H9 (cell line): ENCODE results near the gene TFB1M. TPM values are rescaled to one million over a fixed set of nuclear protein-coding genes. Genes with fewer than 3 reads are reported as not detected.

Experiments used
- DNase-seq: peaks from one replicate; pipeline ENCODE4 v3.0.0-alpha.2; 2017
- H2AFZ ChIP-seq: one replicate; pipeline ENCODE4 v1.6.1; 2013; ENCODE audit warnings: mild to moderate bottlenecking, low read length, control low read depth, moderate library complexity
- H2AK5ac ChIP-seq: 2 replicates; pipeline ENCODE4 v1.6.1; 2013; ENCODE audit warnings: low read length, control low read depth, mixed read lengths; ENCODE audit not compliant: insufficient read length
- H2BK120ac ChIP-seq: one replicate; pipeline ENCODE4 v1.6.1; 2013; ENCODE audit warnings: low read depth, mild to moderate bottlenecking, low read length, control low read depth, inconsistent platforms; ENCODE audit not compliant: poor library complexity, severe bottlenecking
- H2BK12ac ChIP-seq: 2 replicates; pipeline ENCODE4 v1.6.1; 2013; ENCODE audit warnings: low read length, control low read depth, mixed read lengths, low read depth; ENCODE audit not compliant: insufficient read length
- H2BK15ac ChIP-seq: 2 replicates; pipeline ENCODE4 v1.6.1; 2013; ENCODE audit warnings: low read depth, low read length, control low read depth
- H2BK20ac ChIP-seq: one replicate; pipeline ENCODE4 v1.6.1; 2013; ENCODE audit warnings: low read depth, mild to moderate bottlenecking, low read length, control low read depth, inconsistent platforms; ENCODE audit not compliant: poor library complexity, severe bottlenecking
- H2BK5ac ChIP-seq: 2 replicates; pipeline ENCODE4 v1.6.1; 2013; ENCODE audit warnings: low read length, control low read depth, mixed read lengths; ENCODE audit not compliant: insufficient read length
- H3K14ac ChIP-seq: 2 replicates; pipeline ENCODE4 v1.6.1; 2013; ENCODE audit warnings: low read length, control low read depth; ENCODE audit not compliant: insufficient read depth
- H3K18ac ChIP-seq: 2 replicates; pipeline ENCODE4 v1.6.1; 2013; ENCODE audit warnings: low read depth, mild to moderate bottlenecking, mixed read lengths, low read length, control low read depth; ENCODE audit not compliant: insufficient read length
- H3K23ac ChIP-seq: 2 replicates; pipeline ENCODE4 v1.6.1; 2013; ENCODE audit warnings: low read length, control low read depth, mixed read lengths, low read depth; ENCODE audit not compliant: insufficient read length
- H3K23me2 ChIP-seq: 2 replicates; pipeline ENCODE4 v1.6.1; 2013; ENCODE audit warnings: low read depth, mild to moderate bottlenecking, mixed read lengths, low read length, control low read depth; ENCODE audit not compliant: insufficient read length, poor library complexity, severe bottlenecking
- H3K27ac ChIP-seq: 2 replicates; pipeline ENCODE4 v1.5.1; 2013; ENCODE audit warnings: low read length, control low read depth, mixed read lengths, low read depth; ENCODE audit not compliant: insufficient read length
- H3K27me3 ChIP-seq: 2 replicates; pipeline ENCODE4 v1.6.1; 2013; ENCODE audit warnings: low read length, control low read depth, inconsistent platforms; ENCODE audit not compliant: insufficient read depth
- H3K4ac ChIP-seq: 2 replicates; pipeline ENCODE4 v1.6.1; 2013; ENCODE audit warnings: low read depth, mild to moderate bottlenecking, control low read depth, inconsistent platforms, low read length, moderate library complexity
- H3K4me1 ChIP-seq: 2 replicates; pipeline ENCODE4 v1.6.1; 2013; ENCODE audit warnings: low read length, control low read depth, inconsistent platforms; ENCODE audit not compliant: insufficient read depth
- H3K4me2 ChIP-seq: 2 replicates; pipeline ENCODE4 v1.6.1; 2013; ENCODE audit warnings: low read length, control low read depth, mixed read lengths; ENCODE audit not compliant: insufficient read length, insufficient read depth
- H3K56ac ChIP-seq: 2 replicates; pipeline ENCODE4 v1.6.1; 2013; ENCODE audit warnings: low read depth, mild to moderate bottlenecking, mixed read lengths, low read length, control low read depth; ENCODE audit not compliant: insufficient read length
- H3K79me1 ChIP-seq: 2 replicates; pipeline ENCODE4 v1.6.1; 2013; ENCODE audit warnings: low read depth, mild to moderate bottlenecking, moderate library complexity, low read length, control low read depth, inconsistent platforms; ENCODE audit not compliant: insufficient read depth, poor library complexity, severe bottlenecking
- H3K79me2 ChIP-seq: 2 replicates; pipeline ENCODE4 v1.6.1; 2013; ENCODE audit warnings: low read length, control low read depth, inconsistent platforms; ENCODE audit not compliant: insufficient read depth
- H3K9ac ChIP-seq: 2 replicates; pipeline ENCODE4 v1.6.1; 2013; ENCODE audit warnings: low read length, control low read depth, mixed read lengths; ENCODE audit not compliant: insufficient read length; ENCODE audit errors: extremely low read depth
- H3K9me3 ChIP-seq: one replicate; pipeline ENCODE4 v1.6.1; 2013; ENCODE audit warnings: low read depth, low read length, inconsistent platforms; ENCODE audit not compliant: control insufficient read depth
- H3T11ph ChIP-seq: one replicate; pipeline ENCODE4 v1.6.1; 2013; ENCODE audit warnings: mild to moderate bottlenecking, low read length, control low read depth, inconsistent platforms
- H4K20me1 ChIP-seq: one replicate; pipeline ENCODE4 v1.6.1; 2013; ENCODE audit not compliant: control insufficient read depth, insufficient read length, insufficient read depth
- H4K5ac ChIP-seq: 2 replicates; pipeline ENCODE4 v1.6.1; 2013; ENCODE audit warnings: low read depth, mild to moderate bottlenecking, mixed read lengths, low read length, control low read depth; ENCODE audit not compliant: insufficient read length
- H4K8ac ChIP-seq: replicated peaks from 2 replicates; pipeline ENCODE4 v1.6.1; 2013; ENCODE audit warnings: low read length, control low read depth, mixed read lengths, low read depth; ENCODE audit not compliant: insufficient read length
- H4K91ac ChIP-seq: 2 replicates; pipeline ENCODE4 v1.6.1; 2013; ENCODE audit warnings: low read depth, mild to moderate bottlenecking, moderate library complexity, mixed read lengths, low read length, control low read depth; ENCODE audit not compliant: insufficient read length
- H3K27ac Mint-ChIP-seq, 3 experiments: 2 replicates in 2 of 3; 3 replicates in 1 of 3; pipeline ENCODE4 v1.8.0; 2020 to 2021; ENCODE audit warnings: mixed read lengths in 3 of 3, mild to moderate bottlenecking in 1 of 3, moderate library complexity in 1 of 3
- H3K27me3 Mint-ChIP-seq: 2 replicates; pipeline ENCODE4 v1.8.0; 2021; ENCODE audit warnings: low read depth, mild to moderate bottlenecking, moderate library complexity, mixed read lengths
- H3K36me3 Mint-ChIP-seq, 3 experiments: 2 replicates in 2 of 3; 3 replicates in 1 of 3; pipeline ENCODE4 v1.8.0; 2020 to 2021; ENCODE audit warnings: low read depth in 3 of 3, mixed read lengths in 3 of 3; ENCODE audit not compliant: insufficient read depth in 1 of 3
- H3K4me1 Mint-ChIP-seq, 2 experiments: 2 replicates each; pipeline ENCODE4 v1.8.0; 2020; ENCODE audit warnings: mixed read lengths in 2 of 2
- H3K4me3 Mint-ChIP-seq, 2 experiments: 2 replicates in 1 of 2; 3 replicates in 1 of 2; pipeline ENCODE4 v1.8.0; 2020 to 2021; ENCODE audit warnings: mild to moderate bottlenecking in 2 of 2, mixed read lengths in 2 of 2, moderate library complexity in 1 of 2
- H3K9me3 Mint-ChIP-seq, 2 experiments: 2 replicates in 1 of 2; 3 replicates in 1 of 2; pipeline ENCODE4 v1.8.0; 2020; ENCODE audit warnings: mild to moderate bottlenecking in 2 of 2, mixed read lengths in 2 of 2, moderate library complexity in 1 of 2
- CTCF ChIP-seq: fragments of 200-600 bp; sonication (generic); conservative IDR thresholded peaks from 3 replicates; pipeline ENCODE4 v1.8.0; 2021; ENCODE audit warnings: antibody characterized with exemption, mild to moderate bottlenecking
- WGBS: extraction: QIAGEN DNeasy Blood & Tissue Kit; methylation state at CpG from one replicate; pipeline ENCODE4 v1.1.7; 2013; ENCODE audit warnings: missing lambda C conversion rate, low lambda C conversion rate, mixed read lengths; ENCODE audit not compliant: insufficient read length; ENCODE audit errors: extremely low coverage; 5-methylcytosine and 5-hydroxymethylcytosine counted together
- total RNA-seq: library from RNA; stranded (reverse); gene quantifications from 2 replicates; pipeline ENCODE4 v1.2.1, GENCODE V29; 2021

TFB1M gene
- total RNA-seq, 1 experiment from 2014 or later, result 28.6 TPM

- Histone ChIP-seq H2AK5ac (no peak overlapping the region), H2BK15ac (no peak overlapping the region), H4K5ac (no peak overlapping the region), H3K4me2 (no peak overlapping the region), H3K18ac (no peak overlapping the region), H2BK5ac (no peak overlapping the region), H3T11ph (no peak overlapping the region), H2BK120ac (no peak overlapping the region), H4K8ac (no peak overlapping the region), H3K23me2 (no peaks in the 10 kb centered on the region), H3K4ac (no peak overlapping the region), H3K27me3 (no peaks in the 10 kb centered on the region), H3K56ac (no peak overlapping the region), H3K9me3 (peaks cover 13% of the 10 kb centered on the region), H4K91ac (no peak overlapping the region), H3K27ac (no peak overlapping the region), H2BK12ac (no peak overlapping the region), H3K23ac (no peak overlapping the region), H3K79me2 (no peaks in the 10 kb centered on the region), H2BK20ac (no peak overlapping the region), H3K14ac (no peak overlapping the region), H2AFZ (no peak overlapping the region), H3K79me1 (no peaks in the 10 kb centered on the region), H3K9ac (no peak overlapping the region), H4K20me1 (no peaks in the 10 kb centered on the region), H3K4me1 (no peaks in the 10 kb centered on the region)
- peaks cover 31 to 39% of the 10 kb centered on the region in 2 experiments for H3K9me3 Mint-ChIP-seq
- no peak for TF ChIP-seq CTCF
- H3K36me3 Mint-ChIP-seq, result peaks cover 37 to 44% (median 39%) of the 10 kb centered on the region in 3 experiments
- no peak overlapping the region for H3K4me3 Mint-ChIP-seq
- WGBS, result no CpG with 5 or more reads among the region's 4 CpGs
- peaks cover 8 to 9% of the 10 kb centered on the region in 2 experiments for H3K4me1 Mint-ChIP-seq
- no peak overlapping the region for H3K27ac Mint-ChIP-seq
- no peak for DNase-seq
- H3K27me3 Mint-ChIP-seq, result peaks cover 3% of the 10 kb centered on the region
Measured at GRCh38 chr6:155234167-155234566, 80.1 kb downstream of the TFB1M start.
